Measurements from ENCODE around the gene RTN1. TPM values are rescaled to one million over a fixed set of nuclear protein-coding genes. Genes with fewer than 3 reads are reported as not detected.

The RTN1 gene
- polyA plus RNA-seq, 1 donor from 2014 or later, result 1,138 TPM

GRCh38 chr14:59844186-59844812 is 26.3 kb downstream of the RTN1 start:
- Histone ChIP-seq H3K9me2 (ENCODE audit: insufficient read depth, low read length) (no peaks in the 10 kb centered on the region), H3K4me3 (ENCODE audit: low read length) (no peak overlapping the region), H3K79me2 (replicated peaks; ENCODE audit: insufficient read depth, low read length) (no peaks in the 10 kb centered on the region), H3K9ac (ENCODE audit: low read length) (no peak overlapping the region), H3F3A (ENCODE audit: insufficient read depth, low read length, poor library complexity, severe bottlenecking) (no peaks in the 10 kb centered on the region), H3K36me3 (ENCODE audit: insufficient read depth, low read length) (no peaks in the 10 kb centered on the region), H3K9me3 (ENCODE audit: low read length) (no peaks in the 10 kb centered on the region), H3K27me3 (ENCODE audit: insufficient read depth, low read depth, low read length) (no peaks in the 10 kb centered on the region), H4K20me1 (ENCODE audit: insufficient read depth) (no peaks in the 10 kb centered on the region), H2AFZ (ENCODE audit: low read depth, low read length) (no peak overlapping the region), H3K27ac (ENCODE audit: low read length) (no peak overlapping the region), H3K4me2 (ENCODE audit: low read length) (no peak overlapping the region)
- TF ChIP-seq POLR2AphosphoS5 (IDR thresholded peaks at IDR 0.05), result no peak
- TF ChIP-seq MXI1 (conservative IDR thresholded peaks at IDR 0.05; ENCODE audit: poor library complexity, severe bottlenecking), result no peak
- TF ChIP-seq, protein P1, sequence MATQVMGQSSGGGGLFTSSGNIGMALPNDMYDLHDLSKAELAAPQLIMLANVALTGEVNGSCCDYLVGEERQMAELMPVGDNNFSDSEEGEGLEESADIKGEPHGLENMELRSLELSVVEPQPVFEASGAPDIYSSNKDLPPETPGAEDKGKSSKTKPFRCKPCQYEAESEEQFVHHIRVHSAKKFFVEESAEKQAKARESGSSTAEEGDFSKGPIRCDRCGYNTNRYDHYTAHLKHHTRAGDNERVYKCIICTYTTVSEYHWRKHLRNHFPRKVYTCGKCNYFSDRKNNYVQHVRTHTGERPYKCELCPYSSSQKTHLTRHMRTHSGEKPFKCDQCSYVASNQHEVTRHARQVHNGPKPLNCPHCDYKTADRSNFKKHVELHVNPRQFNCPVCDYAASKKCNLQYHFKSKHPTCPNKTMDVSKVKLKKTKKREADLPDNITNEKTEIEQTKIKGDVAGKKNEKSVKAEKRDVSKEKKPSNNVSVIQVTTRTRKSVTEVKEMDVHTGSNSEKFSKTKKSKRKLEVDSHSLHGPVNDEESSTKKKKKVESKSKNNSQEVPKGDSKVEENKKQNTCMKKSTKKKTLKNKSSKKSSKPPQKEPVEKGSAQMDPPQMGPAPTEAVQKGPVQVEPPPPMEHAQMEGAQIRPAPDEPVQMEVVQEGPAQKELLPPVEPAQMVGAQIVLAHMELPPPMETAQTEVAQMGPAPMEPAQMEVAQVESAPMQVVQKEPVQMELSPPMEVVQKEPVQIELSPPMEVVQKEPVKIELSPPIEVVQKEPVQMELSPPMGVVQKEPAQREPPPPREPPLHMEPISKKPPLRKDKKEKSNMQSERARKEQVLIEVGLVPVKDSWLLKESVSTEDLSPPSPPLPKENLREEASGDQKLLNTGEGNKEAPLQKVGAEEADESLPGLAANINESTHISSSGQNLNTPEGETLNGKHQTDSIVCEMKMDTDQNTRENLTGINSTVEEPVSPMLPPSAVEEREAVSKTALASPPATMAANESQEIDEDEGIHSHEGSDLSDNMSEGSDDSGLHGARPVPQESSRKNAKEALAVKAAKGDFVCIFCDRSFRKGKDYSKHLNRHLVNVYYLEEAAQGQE (IDR thresholded peaks at IDR 0.05; ENCODE audit: borderline replicate concordance), result no peak
- no peak for TF ChIP-seq EZH2 (IDR thresholded peaks at IDR 0.05; ENCODE audit: borderline replicate concordance, insufficient read depth, low read length, poor library complexity, severe bottlenecking)
- no peak for TF ChIP-seq TAF1 (IDR thresholded peaks at IDR 0.05; ENCODE audit: low read depth)
- TF ChIP-seq RAD21 (conservative IDR thresholded peaks at IDR 0.05), result no peak
- TF ChIP-seq SMC3 (conservative IDR thresholded peaks at IDR 0.05; ENCODE audit: poor library complexity), result no peak
- no peak for TF ChIP-seq EP300 (conservative IDR thresholded peaks at IDR 0.05; ENCODE audit: poor library complexity, severe bottlenecking)
- TF ChIP-seq, protein P2, sequence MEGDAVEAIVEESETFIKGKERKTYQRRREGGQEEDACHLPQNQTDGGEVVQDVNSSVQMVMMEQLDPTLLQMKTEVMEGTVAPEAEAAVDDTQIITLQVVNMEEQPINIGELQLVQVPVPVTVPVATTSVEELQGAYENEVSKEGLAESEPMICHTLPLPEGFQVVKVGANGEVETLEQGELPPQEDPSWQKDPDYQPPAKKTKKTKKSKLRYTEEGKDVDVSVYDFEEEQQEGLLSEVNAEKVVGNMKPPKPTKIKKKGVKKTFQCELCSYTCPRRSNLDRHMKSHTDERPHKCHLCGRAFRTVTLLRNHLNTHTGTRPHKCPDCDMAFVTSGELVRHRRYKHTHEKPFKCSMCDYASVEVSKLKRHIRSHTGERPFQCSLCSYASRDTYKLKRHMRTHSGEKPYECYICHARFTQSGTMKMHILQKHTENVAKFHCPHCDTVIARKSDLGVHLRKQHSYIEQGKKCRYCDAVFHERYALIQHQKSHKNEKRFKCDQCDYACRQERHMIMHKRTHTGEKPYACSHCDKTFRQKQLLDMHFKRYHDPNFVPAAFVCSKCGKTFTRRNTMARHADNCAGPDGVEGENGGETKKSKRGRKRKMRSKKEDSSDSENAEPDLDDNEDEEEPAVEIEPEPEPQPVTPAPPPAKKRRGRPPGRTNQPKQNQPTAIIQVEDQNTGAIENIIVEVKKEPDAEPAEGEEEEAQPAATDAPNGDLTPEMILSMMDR (IDR thresholded peaks at IDR 0.05; ENCODE audit: poor library complexity, severe bottlenecking), result no peak

DNA sequence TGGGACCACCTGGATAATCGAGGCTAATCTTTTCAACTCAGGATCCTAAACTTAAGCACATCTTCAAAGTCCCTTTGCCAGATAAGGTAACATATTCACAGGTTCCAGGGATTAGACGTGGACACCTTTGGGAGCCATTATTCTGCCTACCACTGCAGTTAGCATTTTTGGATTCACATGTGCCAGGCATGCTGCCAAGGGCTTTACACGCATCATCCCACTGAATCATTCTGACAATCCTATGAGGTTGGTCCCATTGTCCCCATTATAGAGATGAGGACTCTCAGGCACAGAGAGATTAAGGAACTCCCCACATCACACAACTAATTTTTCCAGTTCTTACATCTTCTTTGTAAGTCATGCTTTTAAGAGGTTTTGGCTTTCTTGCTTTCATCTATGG is 34.5 kb downstream of the RTN1 start:
- no peaks in the 10 kb centered on the region for H3K27me3 ChIP-seq (ENCODE audit: insufficient read depth, low read depth, low read length)
- no peaks in the 10 kb centered on the region for H3K79me2 ChIP-seq (replicated peaks; ENCODE audit: insufficient read depth, low read length)
- no peaks in the 10 kb centered on the region for H3F3A ChIP-seq (ENCODE audit: insufficient read depth, low read length, poor library complexity, severe bottlenecking)
- no peaks in the 10 kb centered on the region for H3K9me3 ChIP-seq (ENCODE audit: low read length)
- H3K36me3 ChIP-seq (ENCODE audit: insufficient read depth, low read length), result no peaks in the 10 kb centered on the region
- H3K9me2 ChIP-seq (ENCODE audit: insufficient read depth, low read length), result no peaks in the 10 kb centered on the region
- no peak overlapping the region for H3K4me3 ChIP-seq (ENCODE audit: low read length)
- no peak for TF ChIP-seq EP300 (conservative IDR thresholded peaks at IDR 0.05; ENCODE audit: poor library complexity, severe bottlenecking)
- no peak for TF ChIP-seq POLR2AphosphoS5 (IDR thresholded peaks at IDR 0.05)
- no peak for TF ChIP-seq RAD21 (conservative IDR thresholded peaks at IDR 0.05)
- TF ChIP-seq SMC3 (conservative IDR thresholded peaks at IDR 0.05; ENCODE audit: poor library complexity), result no peak
- no peak for TF ChIP-seq TAF1 (IDR thresholded peaks at IDR 0.05; ENCODE audit: low read depth)
- no peak for TF ChIP-seq MXI1 (conservative IDR thresholded peaks at IDR 0.05; ENCODE audit: poor library complexity, severe bottlenecking)
- TF ChIP-seq, protein P2 (IDR thresholded peaks at IDR 0.05; ENCODE audit: poor library complexity, severe bottlenecking), result no peak
- H3K27ac ChIP-seq (ENCODE audit: low read length), result no peak overlapping the region
- no peak overlapping the region for H3K4me2 ChIP-seq (ENCODE audit: low read length)
- no peaks in the 10 kb centered on the region for H4K20me1 ChIP-seq (ENCODE audit: insufficient read depth)
- no peak overlapping the region for H3K9ac ChIP-seq (ENCODE audit: low read length)
- H2AFZ ChIP-seq (ENCODE audit: low read depth, low read length), result no peak overlapping the region

Measured in neural cell (in vitro differentiated cells).